Fibroblast of skin of right biceps (primary cell): ENCODE results near the gene CRYBG1.
A peak's percentile ranks its signal among the peaks of the same experiment; 100 is the strongest.
"Not testable (repeated sequence)": the region's sequence is repeated elsewhere in the genome, so short reads cannot be mapped to it uniquely, and the experiment has no call there.

Experiments
- DNase-seq: peaks from one replicate; pipeline ENCODE4 v3.0.0-alpha.2; 2013

CRYBG1 gene

GRCh38 chr6:106528521-106528920 lies 168.0 kb downstream of the CRYBG1 start:
- no peak for DNase-seq

- DNase-seq: no peak
Observed at GRCh38 chr6:106529438-106529837, 168.9 kb downstream of the CRYBG1 start.

- DNase-seq: no peak
Observed at GRCh38 chr6:106530026-106530425, 169.5 kb downstream of the CRYBG1 start.

- peak; percentile 94 for DNase-seq
Observed at GRCh38 chr6:106530502-106530901, 170.0 kb downstream of the CRYBG1 start.

GRCh38 chr6:106533054-106533453 lies 172.5 kb downstream of the CRYBG1 start:
- DNase-seq: no peak

GRCh38 chr6:106534004-106534403 lies 173.5 kb downstream of the CRYBG1 start:
- no peak for DNase-seq

GRCh38 chr6:106534564-106534982 lies 174.1 kb downstream of the CRYBG1 start:
- DNase-seq: no peak

- DNase-seq: no peak
Observed at GRCh38 chr6:106535012-106535411, 174.5 kb downstream of the CRYBG1 start.

GRCh38 chr6:106536357-106536756 lies 175.8 kb downstream of the CRYBG1 start:
- no peak for DNase-seq

- DNase-seq: no peak
Observed at GRCh38 chr6:106536851-106537250, 176.3 kb downstream of the CRYBG1 start.

GRCh38 chr6:106537662-106538061 lies 177.1 kb downstream of the CRYBG1 start:
- DNase-seq: no peak

GRCh38 chr6:106538145-106538544 lies 177.6 kb downstream of the CRYBG1 start:
- no peak for DNase-seq

GRCh38 chr6:106539936-106540335 lies 179.4 kb downstream of the CRYBG1 start:
- DNase-seq: no peak

GRCh38 chr6:106540432-106540831 lies 179.9 kb downstream of the CRYBG1 start:
- DNase-seq: no peak

GRCh38 chr6:106540907-106541306 lies 180.4 kb downstream of the CRYBG1 start:
- DNase-seq: no peak

GRCh38 chr6:106546261-106546690 lies 185.8 kb downstream of the CRYBG1 start:
- DNase-seq: peak; percentile 65

- peak; percentile 88 for DNase-seq
Observed at GRCh38 chr6:106546691-106547414, 186.3 kb downstream of the CRYBG1 start.

GRCh38 chr6:106547601-106548453 lies 187.3 kb downstream of the CRYBG1 start:
- DNase-seq: peak; percentile 85

- DNase-seq: not testable (repeated sequence)
Observed at GRCh38 chr6:106548926-106549455, 188.5 kb downstream of the CRYBG1 start.

GRCh38 chr6:106549521-106549920 lies 189.0 kb downstream of the CRYBG1 start:
- no peak for DNase-seq

GRCh38 chr6:106551155-106551554 lies 190.6 kb downstream of the CRYBG1 start:
- no peak for DNase-seq

GRCh38 chr6:106553440-106553839 lies 192.9 kb downstream of the CRYBG1 start:
- no peak for DNase-seq

GRCh38 chr6:106555767-106556166 lies 195.2 kb downstream of the CRYBG1 start:
- DNase-seq: no peak
